ENCODE measurements around the gene CDK2. TPM values are rescaled to one million over a fixed set of nuclear protein-coding genes. Genes with fewer than 3 reads are reported as not detected.
A peak's percentile ranks its signal among the peaks of the same experiment; 100 is the strongest.

Gene CDK2
- polyA plus RNA-seq (2012; ENCODE audit: insufficient read length, low read depth) = 16.3 TPM

- TF ChIP-seq FOXP2 (optimal IDR thresholded peaks at IDR 0.05; ENCODE audit: borderline replicate concordance, extremely low read depth, extremely low read length, insufficient read depth) (no peak), SIN3A (IDR thresholded peaks at IDR 0.05; ENCODE audit: borderline replicate concordance, insufficient read depth, low read length) (0 out of 2 replicates have a peak, but pooled peaks have one; percentile 18), POLR2AphosphoS5 (IDR thresholded peaks at IDR 0.05; ENCODE audit: low read depth, low read length) (peak; percentile 59)
Measured at GRCh38 chr12:55966408-55967281, at the start of gene CDK2. TSS of gene CDK2 (plus strand) at chr12:55966830. CDS start at chr12:55967009, 179 bp downstream.

GRCh38 chr12:55922126-55922525 is 44.5 kb upstream of the CDK2 start:
- no peak for TF ChIP-seq TAF1 (IDR thresholded peaks at IDR 0.05; ENCODE audit: borderline replicate concordance, insufficient read depth, low read length)
- no peak for TF ChIP-seq SIN3A (IDR thresholded peaks at IDR 0.05; ENCODE audit: borderline replicate concordance, insufficient read depth, low read length)

GRCh38 chr12:55925371-55925770 is 41.3 kb upstream of the CDK2 start:
- TF ChIP-seq SIN3A (IDR thresholded peaks at IDR 0.05; ENCODE audit: borderline replicate concordance, insufficient read depth, low read length) (no peak), FOXP2 (optimal IDR thresholded peaks at IDR 0.05; ENCODE audit: borderline replicate concordance, extremely low read depth, extremely low read length, insufficient read depth) (no peak), REST (IDR thresholded peaks at IDR 0.05; ENCODE audit: insufficient read depth in 1 of 2, low read depth in 2 of 2, low read length in 2 of 2) (no peak), TAF1 (IDR thresholded peaks at IDR 0.05; ENCODE audit: borderline replicate concordance, insufficient read depth, low read length) (no peak), POLR2AphosphoS5 (IDR thresholded peaks at IDR 0.05; ENCODE audit: low read depth, low read length) (no peak)

DNA sequence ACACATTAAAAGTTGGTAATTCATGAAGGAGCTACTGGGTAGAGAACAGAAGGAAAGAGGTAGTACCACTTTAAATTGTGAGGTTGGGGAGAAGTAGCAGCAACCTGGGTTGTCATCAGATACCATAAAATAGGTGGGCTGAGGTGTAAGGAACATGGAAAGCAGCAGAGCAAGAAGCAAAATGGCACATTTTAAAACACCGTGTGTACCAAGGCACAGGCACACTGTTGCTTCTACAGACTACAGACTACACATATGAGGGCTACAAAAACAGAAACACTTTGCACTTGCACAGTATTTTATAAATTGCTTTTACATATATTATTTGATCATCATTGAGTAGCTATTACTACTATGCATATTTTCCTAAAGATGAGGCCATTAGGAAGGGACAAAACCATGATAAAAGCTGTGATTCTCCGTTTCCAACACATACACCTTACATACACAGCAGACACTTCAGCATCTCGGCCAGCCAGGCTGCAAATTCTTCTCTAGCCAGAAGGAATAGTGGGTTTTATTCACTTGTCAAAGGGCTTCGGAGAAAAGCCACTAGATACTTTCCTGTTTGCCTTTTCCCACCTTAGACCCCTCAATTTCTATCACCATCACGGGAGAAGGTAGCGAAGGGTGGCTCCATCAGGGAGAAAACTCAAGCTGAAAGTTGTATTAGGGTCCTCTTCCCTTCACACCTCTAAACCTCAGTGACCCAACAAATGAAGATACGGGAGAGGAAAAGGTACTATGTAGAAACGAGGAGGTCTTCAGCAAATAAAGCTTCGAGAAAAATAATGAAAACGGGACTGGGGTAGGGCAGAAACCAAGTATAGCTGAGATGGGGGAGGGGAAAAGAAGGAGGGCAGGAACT is 40.5 kb upstream of the CDK2 start:
- TF ChIP-seq REST (IDR thresholded peaks at IDR 0.05; ENCODE audit: insufficient read depth in 1 of 2, low read depth in 2 of 2, low read length in 2 of 2) = no peak
- TF ChIP-seq POLR2AphosphoS5 (IDR thresholded peaks at IDR 0.05; ENCODE audit: low read depth, low read length) = no peak
- no peak for TF ChIP-seq TAF1 (IDR thresholded peaks at IDR 0.05; ENCODE audit: borderline replicate concordance, insufficient read depth, low read length)
- TF ChIP-seq FOXP2 (optimal IDR thresholded peaks at IDR 0.05; ENCODE audit: borderline replicate concordance, extremely low read depth, extremely low read length, insufficient read depth) = no peak
- no peak for TF ChIP-seq SIN3A (IDR thresholded peaks at IDR 0.05; ENCODE audit: borderline replicate concordance, insufficient read depth, low read length)

- peak; percentile 60; the same call in 1 of the 2 replicates for TF ChIP-seq POLR2AphosphoS5 (IDR thresholded peaks at IDR 0.05; ENCODE audit: low read depth, low read length)
- TF ChIP-seq REST (IDR thresholded peaks at IDR 0.05; ENCODE audit: insufficient read depth in 1 of 2, low read depth in 2 of 2, low read length in 2 of 2) = peak in 1 of 2 experiments; percentile 41; a peak in 2 of 4 replicates
- peak; percentile 78; the same call in 1 of the 2 replicates for TF ChIP-seq SIN3A (IDR thresholded peaks at IDR 0.05; ENCODE audit: borderline replicate concordance, insufficient read depth, low read length)
- peak; percentile 77; the same call in 1 of the 2 replicates for TF ChIP-seq TAF1 (IDR thresholded peaks at IDR 0.05; ENCODE audit: borderline replicate concordance, insufficient read depth, low read length)
- no peak for TF ChIP-seq FOXP2 (optimal IDR thresholded peaks at IDR 0.05; ENCODE audit: borderline replicate concordance, extremely low read depth, extremely low read length, insufficient read depth)
Measured at GRCh38 chr12:55926738-55927587, 39.7 kb upstream of the CDK2 start.

Data from PFSK-1 (cell line).